H1 (cell line): ENCODE data around the gene TSPAN8. TPM values are rescaled to one million over a fixed set of nuclear protein-coding genes. Genes with fewer than 3 reads are reported as not detected.

Experiments used
- CTCF ChIA-PET: fragments of 300-600 bp; sonication (Branson Sonifier 250); formaldehyde crosslinking; loops from one replicate; lab custom pipeline; 2021; ENCODE audit not compliant: partially characterized antibody; lab: Charles Lee
- POLR2A ChIA-PET: fragments of 300-600 bp; sonication (Branson Sonifier 250); formaldehyde crosslinking; loops from one replicate; lab custom pipeline; 2021; ENCODE audit warnings: inconsistent platforms; ENCODE audit not compliant: partially characterized antibody; lab: Charles Lee
- DNase-seq, 2 experiments: peaks; one replicate each; pipeline versions ENCODE4 v3.0.0 to v3.0.0-alpha.2; 2010 to 2022; ENCODE audit warnings: low spot score in 2 of 2, low read depth in 1 of 2, mixed read lengths in 1 of 2
- FAIRE-seq: peaks from 2 replicates; lab custom pipeline; 2011; peaks lifted over from hg19 to GRCh38; lab: Jason Lieb, UNC
- H2AFZ ChIP-seq: 2 replicates; pipeline ENCODE4 v1.8.1; 2012; ENCODE audit warnings: low read length, inconsistent platforms
- H2AK5ac ChIP-seq: 2 replicates; pipeline ENCODE4 v1.6.1; 2013; ENCODE audit warnings: low read depth, low read length
- H2BK120ac ChIP-seq: replicated peaks from 2 replicates; pipeline ENCODE3; 2013; ENCODE audit warnings: low read depth, low read length, inconsistent platforms
- H2BK12ac ChIP-seq: 2 replicates; pipeline ENCODE4 v1.6.1; 2013; ENCODE audit warnings: low read depth, low read length
- H2BK15ac ChIP-seq: 2 replicates; pipeline ENCODE4 v1.6.1; 2013; ENCODE audit warnings: low read length
- H2BK20ac ChIP-seq: 2 replicates; pipeline ENCODE4 v1.6.1; 2013; ENCODE audit warnings: low read length
- H2BK5ac ChIP-seq: 2 replicates; pipeline ENCODE4 v1.6.1; 2013; ENCODE audit warnings: low read depth, low read length
- H3K14ac ChIP-seq: 2 replicates; pipeline ENCODE4 v1.6.1; 2013; ENCODE audit warnings: inconsistent platforms; ENCODE audit not compliant: insufficient read length
- H3K18ac ChIP-seq: 2 replicates; pipeline ENCODE4 v1.6.1; 2013; ENCODE audit warnings: low read length; ENCODE audit errors: extremely low read depth
- H3K23ac ChIP-seq: 2 replicates; pipeline ENCODE4 v1.6.1; 2013; ENCODE audit warnings: inconsistent platforms; ENCODE audit not compliant: insufficient read length
- H3K23me2 ChIP-seq: 2 replicates; pipeline ENCODE4 v1.6.1; 2013; ENCODE audit warnings: low read depth, low read length
- H3K27ac ChIP-seq: 2 replicates; pipeline ENCODE4 v1.6.1; 2011; ENCODE audit warnings: low read depth, low read length, inconsistent platforms
- H3K27me3 ChIP-seq, 4 experiments: replicated peaks in 1 of 4; 1 replicate in 1 of 4; 2 replicates in 3 of 4; pipeline versions ENCODE4 v1.6.1 to v1.8.1; 2011 to 2013; ENCODE audit warnings: low read length in 3 of 4, mild to moderate bottlenecking in 3 of 4, inconsistent platforms in 2 of 4, mixed read lengths in 2 of 4, moderate library complexity in 1 of 4; ENCODE audit not compliant: control insufficient read depth in 3 of 4, insufficient read depth in 3 of 4; ENCODE audit errors: extremely low read depth in 1 of 4
- H3K36me3 ChIP-seq, 4 experiments: 2 replicates each; pipeline versions ENCODE4 v1.6.1 to v1.8.1; 2011 to 2013; ENCODE audit warnings: mild to moderate bottlenecking in 4 of 4, low read length in 3 of 4, moderate library complexity in 2 of 4, control low read depth in 1 of 4, inconsistent platforms in 1 of 4; ENCODE audit not compliant: insufficient read depth in 4 of 4, control insufficient read depth in 2 of 4
- H3K4ac ChIP-seq: replicated peaks from 2 replicates; pipeline ENCODE3; 2013; ENCODE audit warnings: low read length, low read depth, mixed read lengths, inconsistent platforms; ENCODE audit not compliant: insufficient read length
- H3K4me1 ChIP-seq, 4 experiments: replicated peaks in 1 of 4; 1 replicate in 1 of 4; 2 replicates in 3 of 4; pipeline versions ENCODE4 v1.6.1 to v1.8.1; 2011 to 2013; ENCODE audit warnings: low read length in 3 of 4, inconsistent platforms in 2 of 4, mixed read lengths in 1 of 4; ENCODE audit not compliant: insufficient read depth in 4 of 4, control insufficient read depth in 3 of 4
- H3K4me2 ChIP-seq, 2 experiments: 2 replicates each; pipeline versions ENCODE4 v1.6.1 to v1.8.1; 2011 to 2013; ENCODE audit warnings: low read depth in 2 of 2, low read length in 2 of 2, control low read depth in 1 of 2, inconsistent platforms in 1 of 2, mild to moderate bottlenecking in 1 of 2; ENCODE audit not compliant: insufficient read depth in 1 of 2
- H3K4me3 ChIP-seq, 4 experiments: fragments of 200-600, 300-600 bp in 1 of 4; sonication (generic), shearing (Covaris generic), sonication (Bioruptor Twin) in 1 of 4; 2 replicates each; pipeline versions ENCODE4 v1.5.1 to v1.8.1; 2011 to 2016; ENCODE audit warnings: low read length in 4 of 4, low read depth in 3 of 4, control low read depth in 2 of 4, inconsistent platforms in 2 of 4, mild to moderate bottlenecking in 2 of 4, mixed read lengths in 1 of 4, moderate library complexity in 1 of 4; ENCODE audit not compliant: insufficient read depth in 2 of 4; ENCODE audit errors: extremely low read depth in 1 of 4
- H3K56ac ChIP-seq: replicated peaks from 2 replicates; pipeline ENCODE3; 2013; ENCODE audit warnings: low read depth, mild to moderate bottlenecking, mixed read lengths, low read length, inconsistent platforms; ENCODE audit not compliant: insufficient read length
- H3K79me1 ChIP-seq: 2 replicates; pipeline ENCODE4 v1.6.1; 2013; ENCODE audit warnings: low read depth, low read length, control low read depth
- H3K79me2 ChIP-seq, 2 experiments: 2 replicates each; pipeline versions ENCODE4 v1.6.1 to v1.8.1; 2012 to 2013; ENCODE audit warnings: low read length in 2 of 2, mild to moderate bottlenecking in 2 of 2, inconsistent platforms in 1 of 2; ENCODE audit not compliant: insufficient read depth in 2 of 2, control insufficient read depth in 1 of 2
- H3K9ac ChIP-seq, 4 experiments: replicated peaks in 1 of 4; 1 replicate in 1 of 4; 2 replicates in 3 of 4; pipeline versions ENCODE4 v1.6.1 to v1.8.1; 2011 to 2013; ENCODE audit warnings: low read depth in 3 of 4, low read length in 3 of 4, control low read depth in 2 of 4, mild to moderate bottlenecking in 2 of 4, moderate library complexity in 2 of 4, inconsistent platforms in 1 of 4; ENCODE audit errors: extremely low read depth in 1 of 4
- H3K9me3 ChIP-seq, 2 experiments: 2 replicates each; pipeline versions ENCODE4 v1.6.1 to v1.8.1; 2012 to 2013; ENCODE audit warnings: mild to moderate bottlenecking in 2 of 2, moderate library complexity in 2 of 2, control low read depth in 1 of 2, inconsistent platforms in 1 of 2, low read depth in 1 of 2, low read length in 1 of 2, mixed read lengths in 1 of 2; ENCODE audit not compliant: insufficient read depth in 2 of 2
- H4K20me1 ChIP-seq, 2 experiments: replicated peaks in 1 of 2; 2 replicates each; pipeline versions ENCODE3 to v1.8.1; 2011 to 2013; ENCODE audit warnings: inconsistent platforms in 2 of 2, low read length in 2 of 2, mild to moderate bottlenecking in 1 of 2; ENCODE audit not compliant: insufficient read depth in 2 of 2, control insufficient read depth in 1 of 2
- H4K5ac ChIP-seq: 2 replicates; pipeline ENCODE4 v1.6.1; 2013; ENCODE audit warnings: low read length, low read depth, mixed read lengths, inconsistent platforms; ENCODE audit not compliant: insufficient read length
- H4K8ac ChIP-seq: 2 replicates; pipeline ENCODE4 v1.8.0; 2013; ENCODE audit warnings: mild to moderate bottlenecking, moderate library complexity, low read length, inconsistent platforms; ENCODE audit not compliant: insufficient read depth; ENCODE audit errors: extremely low read depth
- H4K91ac ChIP-seq: replicated peaks from 2 replicates; pipeline ENCODE3; 2013; ENCODE audit warnings: low read length, mixed read lengths, inconsistent platforms; ENCODE audit not compliant: insufficient read length
- ASH2L ChIP-seq: fragments of 200-600, 300-600 bp; sonication (generic); IDR thresholded peaks from one replicate; pipeline ENCODE4 v1.7.1; 2017; ENCODE audit warnings: low read length
- ATF2 ChIP-seq: IDR thresholded peaks from 2 replicates; pipeline ENCODE4 v1.6.1; 2012; ENCODE audit warnings: low read length, inconsistent platforms
- CBX5 ChIP-seq: fragments of 300-800, 300-1000 bp; sonication (generic); IDR thresholded peaks from 2 replicates; pipeline ENCODE4 v1.7.1; 2016; ENCODE audit warnings: antibody characterized with exemption, low read length, low read depth
- EGR1 ChIP-seq: IDR thresholded peaks from 2 replicates; pipeline ENCODE4 v1.6.1; 2011; ENCODE audit warnings: low read depth, low read length, borderline replicate concordance
- EZH2 ChIP-seq: fragments of 200-600 bp; sonication (generic); IDR thresholded peaks from 2 replicates; pipeline ENCODE4 v1.7.1; 2012; ENCODE audit warnings: low read depth, mild to moderate bottlenecking, moderate library complexity, low read length, inconsistent platforms; ENCODE audit not compliant: severe bottlenecking
- KDM1A ChIP-seq: fragments of 200-600, 300-600 bp; sonication (generic); IDR thresholded peaks from 2 replicates; pipeline ENCODE4 v1.7.1; 2016; ENCODE audit warnings: mild to moderate bottlenecking, low read length, borderline replicate concordance
- KDM4A ChIP-seq: IDR thresholded peaks from one replicate; pipeline ENCODE4 v1.7.1; 2012; ENCODE audit warnings: low read depth, mild to moderate bottlenecking, moderate library complexity, low read length, inconsistent platforms; ENCODE audit not compliant: severe bottlenecking
- KDM5A ChIP-seq: fragments of 200-600 bp; IDR thresholded peaks from 2 replicates; pipeline ENCODE4 v1.7.1; 2012; ENCODE audit warnings: mild to moderate bottlenecking, low read length, inconsistent platforms, mixed read lengths
- RBBP5 ChIP-seq: IDR thresholded peaks from 2 replicates; pipeline ENCODE4 v1.7.1; 2012; ENCODE audit warnings: low read depth, mild to moderate bottlenecking, inconsistent platforms, low read length, moderate library complexity, borderline replicate concordance
- SP1 ChIP-seq: IDR thresholded peaks from 2 replicates; pipeline ENCODE4 v1.6.1; 2011; ENCODE audit warnings: low read depth, low read length
- SP2 ChIP-seq: IDR thresholded peaks from 2 replicates; pipeline ENCODE4 v1.6.1; 2012; ENCODE audit warnings: mild to moderate bottlenecking, low read length, inconsistent platforms
- WGBS, 2 experiments: shearing (Covaris generic) in 1 of 2; methylation state at CpG; one replicate each; pipeline versions ENCODE4 v1.1.6 to v1.1.7; 2013 to 2015; ENCODE audit warnings: low lambda C conversion rate in 2 of 2, mixed read lengths in 2 of 2, inconsistent platforms in 1 of 2, low coverage in 1 of 2, missing lambda C conversion rate in 1 of 2; ENCODE audit not compliant: insufficient replicate concordance in 2 of 2, insufficient coverage in 1 of 2, insufficient read length in 1 of 2; ENCODE audit errors: extremely low coverage in 1 of 2, missing lambda C conversion rate in 1 of 2; 5-methylcytosine and 5-hydroxymethylcytosine counted together
- polyA plus RNA-seq, 7 experiments: library from polyadenylated mRNA; depleted of rRNA in 3 of 7; stranded (reverse) in 5 of 7; unstranded in 2 of 7; fragments of >200 nt in 5 of 7; fragments of 200-250 nt in 2 of 7; gene quantifications; 1 replicate in 5 of 7; 2 replicates in 1 of 7; 4 replicates in 1 of 7; pipeline versions ENCODE4 v1.2.1 to v1.2.3, GENCODE V29; 2011 to 2013; ENCODE audit warnings: missing spikeins in 2 of 7, mixed read lengths in 2 of 7
- total RNA-seq: library from RNA; stranded (reverse); fragmentation: NEBNext Ultra II Directional; extraction: Animal tissue kit (Norgen Biotek cat#: 25700); gene quantifications from 2 replicates; pipeline ENCODE4 v1.2.1, GENCODE V29; 2021
- TF ChIP-seq, protein P1 (sequence below): IDR thresholded peaks from 2 replicates; pipeline ENCODE4 v1.6.1; 2011; ENCODE audit warnings: low read length, improper control_type of control experiment

The TSPAN8 gene
- total and polyA plus RNA-seq, 2 of the 8 experiments (the other 6 are each of a cell fraction or from before 2014, with no cell fraction given), result not detected

- Histone ChIP-seq H3K79me2 (no peaks in the 10 kb centered on the region), H3K4me3 (no peak overlapping the region), H3K27me3 (peaks cover 0 to 1% (median 0%) of the 10 kb centered on the region in 4 experiments; a peak in 1 of 7 replicates), H2AFZ (no peak overlapping the region), H2BK20ac (no peak overlapping the region), H3K27ac (no peak overlapping the region), H3K4me2 (no peak overlapping the region), H4K91ac (no peak overlapping the region), H2AK5ac (no peak overlapping the region), H3K79me1 (no peaks in the 10 kb centered on the region), H3K23me2 (no peaks in the 10 kb centered on the region), H3K9ac (no peak overlapping the region), H3K18ac (no peak overlapping the region), H2BK12ac (no peak overlapping the region), H4K20me1 (no peaks in the 10 kb centered on the region), H3K14ac (no peak overlapping the region), H3K36me3 (no peaks in the 10 kb centered on the region), H2BK5ac (no peak overlapping the region), H3K23ac (no peak overlapping the region), H2BK120ac (no peak overlapping the region), H4K5ac (no peak overlapping the region), H3K9me3 (no peaks in the 10 kb centered on the region), H3K4me1 (no peaks in the 10 kb centered on the region), H2BK15ac (no peak overlapping the region), H3K4ac (no peak overlapping the region), H3K56ac (no peak overlapping the region), H4K8ac (no peak overlapping the region)
- WGBS, 2 experiments, result 78% methylated on average over 2 of the region's 2 CpGs; no CpG with 5 or more reads in 1 of the 2 experiments
- ChIA-PET CTCF (interaction anchor here (0.7 to 1.2 kb wide), 3 partner anchors 9 to 639 kb away, joined by 3 to 5 read pairs (median 3); no protein-coding TSS in a partner anchor), POLR2A (no interaction called here)
- no peak for FAIRE-seq
- no peak for DNase-seq
- no peak for TF ChIP-seq RBBP5
- no peak for TF ChIP-seq SP2
- TF ChIP-seq KDM4A, result no peak
- TF ChIP-seq SP1, result no peak
- TF ChIP-seq, protein P1, sequence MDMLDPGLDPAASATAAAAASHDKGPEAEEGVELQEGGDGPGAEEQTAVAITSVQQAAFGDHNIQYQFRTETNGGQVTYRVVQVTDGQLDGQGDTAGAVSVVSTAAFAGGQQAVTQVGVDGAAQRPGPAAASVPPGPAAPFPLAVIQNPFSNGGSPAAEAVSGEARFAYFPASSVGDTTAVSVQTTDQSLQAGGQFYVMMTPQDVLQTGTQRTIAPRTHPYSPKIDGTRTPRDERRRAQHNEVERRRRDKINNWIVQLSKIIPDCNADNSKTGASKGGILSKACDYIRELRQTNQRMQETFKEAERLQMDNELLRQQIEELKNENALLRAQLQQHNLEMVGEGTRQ, result no peak
- no peak for TF ChIP-seq CBX5
- no peak for TF ChIP-seq ATF2
- no peak for TF ChIP-seq EGR1
- TF ChIP-seq KDM5A, result no peak
- no peak for TF ChIP-seq KDM1A
- TF ChIP-seq EZH2, result no peak
- no peak for TF ChIP-seq ASH2L
Observed at GRCh38 chr12:71142016-71142415, 15.8 kb downstream of the TSPAN8 start.
